ENCODE results near the gene TMOD2. TPM values are rescaled to one million over a fixed set of nuclear protein-coding genes. Genes with fewer than 3 reads are reported as not detected.
A peak's percentile ranks its signal among the peaks of the same experiment; 100 is the strongest.

The TMOD2 gene
- polyA plus RNA-seq, 1 donor (not counting 4 experiments of a cell fraction or from before 2014, with no cell fraction given), result 5.2 TPM

DNA sequence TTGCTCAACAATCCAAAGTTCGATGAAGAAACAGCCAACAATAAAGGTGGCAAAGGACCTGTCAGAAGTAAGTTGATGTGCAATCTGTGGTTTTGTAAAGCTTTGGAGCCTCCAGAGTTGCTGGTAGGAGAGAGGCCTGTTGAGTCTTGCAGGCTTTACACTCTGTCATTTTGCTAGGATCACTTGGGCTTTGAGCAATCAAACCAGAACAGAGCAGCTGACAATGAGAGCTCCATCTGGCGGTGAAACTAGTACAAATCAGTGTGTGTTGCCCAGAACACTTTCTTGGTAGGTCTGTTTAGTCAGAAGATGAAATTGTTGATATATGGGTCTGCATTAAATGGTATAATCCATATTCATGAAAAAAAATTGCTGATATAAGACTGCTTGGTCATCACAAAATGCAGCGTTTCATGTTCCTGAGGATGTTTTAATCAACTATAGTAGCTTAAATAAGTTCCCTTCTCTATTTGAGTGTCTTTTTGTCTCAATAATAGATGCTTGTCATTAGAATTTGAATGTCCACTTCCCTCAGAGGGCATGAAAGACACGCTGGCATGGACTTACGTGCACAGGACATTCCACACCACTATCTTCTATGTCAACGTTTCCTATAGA lies 25.7 kb downstream of the TMOD2 start:
- Histone ChIP-seq H3K36me3 (ENCODE audit: control insufficient read depth in 2 of 2, extremely low read depth in 1 of 2, insufficient read depth in 2 of 2, low read length in 2 of 2) (peaks cover 0 to 3% of the 10 kb centered on the region in 2 experiments), H3K9me3 (ENCODE audit: control insufficient read depth, low read depth, low read length) (no peaks in the 10 kb centered on the region), H4K20me1 (ENCODE audit: control insufficient read depth, extremely low read depth, insufficient read depth, low read length) (no peaks in the 10 kb centered on the region), H3K9me1 (ENCODE audit: control insufficient read depth, extremely low read depth, insufficient read depth, low read length) (no peaks in the 10 kb centered on the region), H3K79me2 (ENCODE audit: control insufficient read depth, insufficient read depth, low read length) (no peaks in the 10 kb centered on the region), H3K27ac (ENCODE audit: control insufficient read depth, insufficient read depth, low read length) (peak overlapping the region; percentile 15), H3K27me3 (ENCODE audit: control insufficient read depth, extremely low read depth, insufficient read depth, low read length) (no peaks in the 10 kb centered on the region), H3K4me1 (ENCODE audit: control insufficient read depth, extremely low read depth, insufficient read depth, low read length) (peaks cover 22% of the 10 kb centered on the region), H3K4me3 (ENCODE audit: control insufficient read depth in 2 of 3, extremely low read depth in 1 of 3, insufficient read depth in 2 of 3, low read depth in 1 of 3, low read length in 3 of 3) (no peak overlapping the region), H3K4me2 (ENCODE audit: control insufficient read depth, extremely low read depth, insufficient read depth, low read depth, low read length) (peak overlapping the region; percentile 39), H3K9ac (ENCODE audit: control insufficient read depth, extremely low read depth, insufficient read depth, low read length) (no peak overlapping the region), H2AFZ (ENCODE audit: control insufficient read depth, low read length) (no peak overlapping the region)
- FAIRE-seq (peak; percentile 97), DNase-seq (ENCODE audit: low read depth, low spot score) (peak; percentile 81)
- dilution Hi-C loops (cut with MboI; ENCODE audit: extremely low pct_ligation_motif_present, low sequenced_read_pairs), result no loop called here
- no peak for TF ChIP-seq EZH2 (IDR thresholded peaks at IDR 0.05; ENCODE audit: low read length)
- TF ChIP-seq, protein P1, sequence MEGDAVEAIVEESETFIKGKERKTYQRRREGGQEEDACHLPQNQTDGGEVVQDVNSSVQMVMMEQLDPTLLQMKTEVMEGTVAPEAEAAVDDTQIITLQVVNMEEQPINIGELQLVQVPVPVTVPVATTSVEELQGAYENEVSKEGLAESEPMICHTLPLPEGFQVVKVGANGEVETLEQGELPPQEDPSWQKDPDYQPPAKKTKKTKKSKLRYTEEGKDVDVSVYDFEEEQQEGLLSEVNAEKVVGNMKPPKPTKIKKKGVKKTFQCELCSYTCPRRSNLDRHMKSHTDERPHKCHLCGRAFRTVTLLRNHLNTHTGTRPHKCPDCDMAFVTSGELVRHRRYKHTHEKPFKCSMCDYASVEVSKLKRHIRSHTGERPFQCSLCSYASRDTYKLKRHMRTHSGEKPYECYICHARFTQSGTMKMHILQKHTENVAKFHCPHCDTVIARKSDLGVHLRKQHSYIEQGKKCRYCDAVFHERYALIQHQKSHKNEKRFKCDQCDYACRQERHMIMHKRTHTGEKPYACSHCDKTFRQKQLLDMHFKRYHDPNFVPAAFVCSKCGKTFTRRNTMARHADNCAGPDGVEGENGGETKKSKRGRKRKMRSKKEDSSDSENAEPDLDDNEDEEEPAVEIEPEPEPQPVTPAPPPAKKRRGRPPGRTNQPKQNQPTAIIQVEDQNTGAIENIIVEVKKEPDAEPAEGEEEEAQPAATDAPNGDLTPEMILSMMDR (optimal IDR thresholded peaks at IDR 0.05 in 1 of 3, IDR thresholded peaks at IDR 0.05 in 1 of 3, conservative IDR thresholded peaks at IDR 0.05 in 1 of 3; ENCODE audit: extremely low read depth in 1 of 3, insufficient read depth in 2 of 3, low read length in 3 of 3), result peak; percentile 69 to 81 (median 78)

DNA sequence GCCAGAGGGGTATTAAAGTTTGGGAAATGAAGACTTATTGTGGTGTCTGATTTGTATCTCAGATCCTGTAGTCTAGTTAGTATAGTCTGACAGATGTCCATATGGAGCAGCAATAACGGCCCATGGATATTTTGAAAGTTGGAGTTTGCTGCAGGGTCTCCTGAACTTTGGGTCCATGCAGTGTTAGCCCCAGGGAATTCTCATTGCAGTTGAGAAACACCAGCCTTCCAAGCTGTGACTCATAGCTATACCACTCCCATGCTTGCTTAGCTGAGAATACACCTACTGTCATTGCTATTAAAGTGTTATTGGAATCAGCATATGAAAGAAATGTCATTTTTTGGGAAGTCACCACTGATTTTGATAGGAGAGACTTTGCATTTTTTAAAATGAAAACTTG lies 29.2 kb downstream of the TMOD2 start:
- TF ChIP-seq, protein P1 (optimal IDR thresholded peaks at IDR 0.05 in 1 of 3, IDR thresholded peaks at IDR 0.05 in 1 of 3, conservative IDR thresholded peaks at IDR 0.05 in 1 of 3; ENCODE audit: extremely low read depth in 1 of 3, insufficient read depth in 2 of 3, low read length in 3 of 3), result no peak
- no peak for TF ChIP-seq EZH2 (IDR thresholded peaks at IDR 0.05; ENCODE audit: low read length)
- Histone ChIP-seq H3K36me3 (ENCODE audit: control insufficient read depth in 2 of 2, extremely low read depth in 1 of 2, insufficient read depth in 2 of 2, low read length in 2 of 2) (no peaks in the 10 kb centered on the region), H4K20me1 (ENCODE audit: control insufficient read depth, extremely low read depth, insufficient read depth, low read length) (no peaks in the 10 kb centered on the region), H3K4me1 (ENCODE audit: control insufficient read depth, extremely low read depth, insufficient read depth, low read length) (peaks cover 22% of the 10 kb centered on the region), H2AFZ (ENCODE audit: control insufficient read depth, low read length) (no peak overlapping the region), H3K9ac (ENCODE audit: control insufficient read depth, extremely low read depth, insufficient read depth, low read length) (no peak overlapping the region), H3K4me3 (ENCODE audit: control insufficient read depth in 2 of 3, extremely low read depth in 1 of 3, insufficient read depth in 2 of 3, low read depth in 1 of 3, low read length in 3 of 3) (no peak overlapping the region), H3K79me2 (ENCODE audit: control insufficient read depth, insufficient read depth, low read length) (no peaks in the 10 kb centered on the region), H3K27me3 (ENCODE audit: control insufficient read depth, extremely low read depth, insufficient read depth, low read length) (no peaks in the 10 kb centered on the region), H3K27ac (ENCODE audit: control insufficient read depth, insufficient read depth, low read length) (no peak overlapping the region), H3K4me2 (ENCODE audit: control insufficient read depth, extremely low read depth, insufficient read depth, low read depth, low read length) (no peak overlapping the region), H3K9me1 (ENCODE audit: control insufficient read depth, extremely low read depth, insufficient read depth, low read length) (no peaks in the 10 kb centered on the region), H3K9me3 (ENCODE audit: control insufficient read depth, low read depth, low read length) (no peaks in the 10 kb centered on the region)
- no peak for FAIRE-seq
- no peak for DNase-seq (ENCODE audit: low read depth, low spot score)
- dilution Hi-C loops (cut with MboI; ENCODE audit: extremely low pct_ligation_motif_present, low sequenced_read_pairs), result no loop called here
